Measurements from ENCODE around the gene MYOCOS.

GRCh38 chr1:171581766-171582165, 40.3 kb upstream of the MYOCOS start:
- TF ChIP-seq CTCF (IDR thresholded peaks at IDR 0.05), result no peak
- TF ChIP-seq POLR2A (IDR thresholded peaks at IDR 0.05), result no peak
